ENCODE results near the gene CPPED1.

GRCh38 chr16:12678983-12679382 is 124.7 kb downstream of the CPPED1 start:
- no peak for TF ChIP-seq CTCF (conservative IDR thresholded peaks at IDR 0.05; ENCODE audit: low read depth, low read length)
- TF ChIP-seq NFE2L2 (IDR thresholded peaks at IDR 0.05; ENCODE audit: low read depth, low read length): no peak
- no peak for TF ChIP-seq SMC3 (IDR thresholded peaks at IDR 0.05; ENCODE audit: low read depth, low read length)
- TF ChIP-seq USF2 (IDR thresholded peaks at IDR 0.05; ENCODE audit: low read depth, low read length): no peak
- no peak for TF ChIP-seq CEBPB (IDR thresholded peaks at IDR 0.05; ENCODE audit: low read depth, low read length)
- TF ChIP-seq FOS (IDR thresholded peaks at IDR 0.05; ENCODE audit: low read depth, low read length): no peak
- no peak for TF ChIP-seq MXI1 (IDR thresholded peaks at IDR 0.05; ENCODE audit: borderline replicate concordance, low read depth, low read length)
- TF ChIP-seq POLR2A (IDR thresholded peaks at IDR 0.05; ENCODE audit: low read depth, low read length): no peak

Measured in IMR-90 (cell line).